ENCODE results near the gene FTSJ3.

FTSJ3 gene

GRCh38 chr17:63830904-63831491 is 3.5 kb upstream of the FTSJ3 start:
- TF ChIP-seq CTCF (IDR thresholded peaks at IDR 0.05; ENCODE audit: low read depth, low read length), result no peak
- H3K4me3 ChIP-seq (replicated peaks in 1 of 2; ENCODE audit: low read depth in 2 of 2, low read length in 2 of 2), result no peak overlapping the region
- no peak for DNase-seq (ENCODE audit: low read depth in 2 of 2)

GRCh38 chr17:63830278-63830677 is 2.8 kb upstream of the FTSJ3 start:
- H3K4me3 ChIP-seq (replicated peaks in 1 of 2; ENCODE audit: low read depth in 2 of 2, low read length in 2 of 2), result no peak overlapping the region
- no peak for TF ChIP-seq CTCF (IDR thresholded peaks at IDR 0.05; ENCODE audit: low read depth, low read length)

GRCh38 chr17:63828936-63829335 is 1.5 kb upstream of the FTSJ3 start:
- no peak overlapping the region for H3K4me3 ChIP-seq (replicated peaks in 1 of 2; ENCODE audit: low read depth in 2 of 2, low read length in 2 of 2)
- DNase-seq (ENCODE audit: low read depth in 2 of 2), result no peak
- TF ChIP-seq CTCF (IDR thresholded peaks at IDR 0.05; ENCODE audit: low read depth, low read length), result no peak

More at GRCh38 chr17:63830278-63830677, 2.8 kb upstream of the FTSJ3 start:
- no peak for DNase-seq (ENCODE audit: low read depth in 2 of 2)

- peak in 1 of 2 donors; percentile 17 for DNase-seq (ENCODE audit: low read depth in 2 of 2)
- peak overlapping the region; percentile 92 for H3K4me3 ChIP-seq (replicated peaks in 1 of 2; ENCODE audit: low read depth in 2 of 2, low read length in 2 of 2)
- no peak for TF ChIP-seq CTCF (IDR thresholded peaks at IDR 0.05; ENCODE audit: low read depth, low read length)
Observed at GRCh38 chr17:63827801-63828221, 348 bp upstream of the FTSJ3 start.

- H3K4me3 ChIP-seq (replicated peaks in 1 of 2; ENCODE audit: low read depth in 2 of 2, low read length in 2 of 2), result peak overlapping the region; percentile 92
- DNase-seq (ENCODE audit: low read depth in 2 of 2), result peak in 1 of 2 donors; percentile 43
- no peak for TF ChIP-seq CTCF (IDR thresholded peaks at IDR 0.05; ENCODE audit: low read depth, low read length)
Observed at GRCh38 chr17:63826468-63827001, 928 bp downstream of the FTSJ3 start.

GRCh38 chr17:63824362-63824761 is 3.1 kb downstream of the FTSJ3 start:
- TF ChIP-seq CTCF (IDR thresholded peaks at IDR 0.05; ENCODE audit: low read depth, low read length), result no peak
- no peak overlapping the region for H3K4me3 ChIP-seq (replicated peaks in 1 of 2; ENCODE audit: low read depth in 2 of 2, low read length in 2 of 2)
- no peak for DNase-seq (ENCODE audit: low read depth in 2 of 2)
